HUES64 (cell line): Measurements from ENCODE around the gene SUPT3H.

Source experiments
- H3K27ac ChIP-seq: 2 replicates; pipeline ENCODE4 v1.7.0; 2013; ENCODE audit warnings: low read depth, low read length, inconsistent platforms
- H3K27me3 ChIP-seq: 2 replicates; pipeline ENCODE4 v1.6.1; 2013; ENCODE audit warnings: mild to moderate bottlenecking, low read length; ENCODE audit not compliant: insufficient read depth
- H3K36me3 ChIP-seq: 2 replicates; pipeline ENCODE4 v1.6.1; 2013; ENCODE audit warnings: mild to moderate bottlenecking, low read length; ENCODE audit not compliant: insufficient read depth
- H3K4me1 ChIP-seq: 2 replicates; pipeline ENCODE4 v1.6.1; 2013; ENCODE audit warnings: mild to moderate bottlenecking, low read length, moderate library complexity; ENCODE audit not compliant: insufficient read depth
- H3K4me3 ChIP-seq: 2 replicates; pipeline ENCODE4 v1.5.1; 2013; ENCODE audit warnings: mild to moderate bottlenecking, low read length, moderate library complexity
- H3K9ac ChIP-seq: 2 replicates; pipeline ENCODE4 v1.6.1; 2013; ENCODE audit warnings: mild to moderate bottlenecking, low read depth, low read length
- H3K9me3 ChIP-seq: 2 replicates; pipeline ENCODE4 v1.6.1; 2013; ENCODE audit warnings: low read depth, low read length; ENCODE audit not compliant: insufficient read depth
- WGBS: fragments of 150-250, 120-280 bp; methylation state at CpG from one replicate; pipeline ENCODE4 v1.1.7; 2013; ENCODE audit warnings: missing lambda C conversion rate; 5-methylcytosine and 5-hydroxymethylcytosine counted together

Gene SUPT3H

DNA sequence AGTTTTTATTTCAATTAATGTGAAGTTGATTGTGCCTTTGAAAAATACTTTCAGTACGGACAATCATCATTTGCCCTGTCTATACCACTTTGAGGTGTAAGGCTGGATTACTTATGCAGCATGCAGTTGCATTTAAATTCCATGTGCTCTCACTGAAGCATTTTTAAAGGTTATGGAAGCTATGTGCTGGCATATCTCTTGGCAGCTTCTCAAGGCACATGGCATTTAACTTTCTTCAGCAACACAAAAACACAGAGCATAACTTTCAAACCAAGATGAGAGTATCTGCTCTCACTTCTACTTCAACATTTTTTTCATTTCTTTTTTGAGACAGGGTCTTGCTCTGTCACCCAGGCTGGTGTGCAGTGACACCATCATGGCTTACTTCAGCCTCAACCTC, 410.3 kb downstream of the SUPT3H start:
- no peak overlapping the region for H3K4me3 ChIP-seq
- H3K9ac ChIP-seq, result no peak overlapping the region
- no peak overlapping the region for H3K27ac ChIP-seq
- H3K9me3 ChIP-seq, result peaks cover 6% of the 10 kb centered on the region
- 100% methylated on average over 1 of the region's 1 CpG for WGBS
- no peaks in the 10 kb centered on the region for H3K4me1 ChIP-seq
- H3K36me3 ChIP-seq, result no peaks in the 10 kb centered on the region
- H3K27me3 ChIP-seq, result no peaks in the 10 kb centered on the region

DNA sequence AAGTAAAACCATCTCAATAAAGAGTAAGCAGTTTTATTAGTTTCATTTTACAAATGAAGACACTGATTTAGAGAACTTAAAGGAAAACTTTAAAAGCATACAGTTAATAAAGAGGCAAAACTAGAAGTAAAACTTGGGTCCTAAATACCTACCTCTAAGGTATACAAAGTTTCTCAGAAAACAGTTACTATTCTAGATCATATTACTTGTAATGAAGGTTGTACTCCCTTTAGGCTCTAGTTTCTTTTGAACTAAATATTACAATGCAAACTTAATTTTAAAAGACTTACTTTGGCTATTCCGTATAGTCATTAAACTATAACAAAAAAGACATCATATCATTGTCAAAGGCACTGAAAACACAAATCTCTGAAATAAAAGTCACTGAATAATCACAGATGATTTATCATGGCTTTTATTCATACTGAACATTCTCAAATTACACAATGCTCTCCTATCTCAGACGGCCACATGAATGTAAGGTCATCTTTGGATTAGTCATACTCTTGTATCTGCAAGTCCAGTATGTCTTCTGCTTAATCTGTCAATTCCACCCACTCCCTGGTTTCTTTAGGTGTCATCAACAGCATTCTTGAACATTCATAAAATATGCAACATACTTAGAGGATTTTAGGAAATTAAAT, 411.2 kb downstream of the SUPT3H start:
- Histone ChIP-seq H3K27ac (no peak overlapping the region), H3K4me3 (no peak overlapping the region)
- 90% methylated on average over 2 of the region's 2 CpGs for WGBS

DNA sequence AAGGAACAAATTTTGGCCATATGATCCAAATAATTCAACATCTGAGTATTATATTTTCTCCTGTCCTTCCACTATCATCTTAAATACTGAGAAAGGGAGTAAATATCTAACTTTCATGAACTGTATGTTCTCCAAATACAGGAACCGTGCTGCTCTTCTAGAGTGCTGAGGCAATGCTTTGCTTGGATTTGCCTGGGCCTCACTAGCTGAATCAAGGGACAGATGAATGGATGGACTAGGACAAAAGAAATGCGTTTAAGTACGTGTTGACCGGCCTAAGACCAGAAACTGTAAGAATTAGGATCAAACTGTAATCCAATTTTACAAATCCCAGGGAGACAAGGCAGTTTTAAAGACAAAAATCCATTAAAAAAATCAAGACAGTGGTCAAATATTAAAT, 412.0 kb downstream of the SUPT3H start:
- no peak overlapping the region for H3K4me3 ChIP-seq
- no peak overlapping the region for H3K9ac ChIP-seq
- no peaks in the 10 kb centered on the region for H3K27me3 ChIP-seq
- WGBS, result 90% methylated on average over 4 of the region's 4 CpGs
- no peaks in the 10 kb centered on the region for H3K4me1 ChIP-seq
- no peak overlapping the region for H3K27ac ChIP-seq
- no peaks in the 10 kb centered on the region for H3K36me3 ChIP-seq
- H3K9me3 ChIP-seq, result no peaks in the 10 kb centered on the region

More for the DNA sequence above, 411.2 kb downstream of the SUPT3H start:
- no peaks in the 10 kb centered on the region for H3K27me3 ChIP-seq
- H3K36me3 ChIP-seq, result no peaks in the 10 kb centered on the region
- no peaks in the 10 kb centered on the region for H3K4me1 ChIP-seq
- no peak overlapping the region for H3K9ac ChIP-seq
- no peaks in the 10 kb centered on the region for H3K9me3 ChIP-seq

DNA sequence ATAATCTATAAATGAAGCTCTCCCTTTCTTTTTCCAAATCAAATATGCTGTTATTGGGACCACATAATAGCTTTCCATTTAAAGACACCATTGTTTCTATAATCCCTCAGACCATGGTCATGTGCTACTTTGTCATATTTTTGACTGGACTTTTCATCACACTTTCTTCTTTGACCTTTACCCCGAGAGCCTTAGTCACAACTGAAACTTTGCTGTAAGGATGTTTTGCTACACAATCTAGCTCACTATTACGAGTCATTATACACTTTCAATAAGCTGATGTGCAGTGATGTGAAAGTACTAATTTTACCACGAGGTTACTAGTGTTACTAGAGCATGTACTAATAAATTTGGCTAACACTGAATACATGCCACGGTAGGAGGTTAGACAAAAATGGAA, 416.8 kb downstream of the SUPT3H start:
- no peak overlapping the region for H3K27ac ChIP-seq
- 95% methylated on average over 3 of the region's 4 CpGs for WGBS

DNA sequence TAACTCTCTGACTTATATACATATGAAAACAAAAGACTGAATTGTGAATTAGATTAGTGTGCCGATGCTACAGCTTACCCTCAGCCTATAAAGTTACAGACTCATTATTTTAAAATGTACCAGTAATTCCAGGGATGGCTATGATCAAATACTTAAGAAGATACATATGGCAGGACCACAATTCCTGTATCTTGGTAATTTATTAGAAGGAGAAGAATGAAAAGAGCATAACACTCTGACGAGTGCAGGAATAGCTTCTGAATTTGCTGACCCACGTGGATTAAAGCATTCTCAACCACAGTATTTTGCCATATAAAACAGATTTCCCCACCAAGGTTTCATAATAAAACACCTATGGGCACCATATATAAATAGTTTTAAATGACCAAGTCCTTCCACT, 418.1 kb downstream of the SUPT3H start:
- no peak overlapping the region for H3K4me3 ChIP-seq
- H3K9ac ChIP-seq, result no peak overlapping the region
- H3K4me1 ChIP-seq, result no peaks in the 10 kb centered on the region
- H3K27ac ChIP-seq, result no peak overlapping the region
- 92% methylated on average over 2 of the region's 3 CpGs for WGBS
- no peaks in the 10 kb centered on the region for H3K9me3 ChIP-seq
- no peaks in the 10 kb centered on the region for H3K36me3 ChIP-seq
- no peaks in the 10 kb centered on the region for H3K27me3 ChIP-seq

More for the DNA sequence above, 416.8 kb downstream of the SUPT3H start:
- no peaks in the 10 kb centered on the region for H3K9me3 ChIP-seq
- no peak overlapping the region for H3K4me3 ChIP-seq
- no peaks in the 10 kb centered on the region for H3K4me1 ChIP-seq
- H3K27me3 ChIP-seq, result no peaks in the 10 kb centered on the region
- H3K36me3 ChIP-seq, result no peaks in the 10 kb centered on the region
- no peak overlapping the region for H3K9ac ChIP-seq

DNA sequence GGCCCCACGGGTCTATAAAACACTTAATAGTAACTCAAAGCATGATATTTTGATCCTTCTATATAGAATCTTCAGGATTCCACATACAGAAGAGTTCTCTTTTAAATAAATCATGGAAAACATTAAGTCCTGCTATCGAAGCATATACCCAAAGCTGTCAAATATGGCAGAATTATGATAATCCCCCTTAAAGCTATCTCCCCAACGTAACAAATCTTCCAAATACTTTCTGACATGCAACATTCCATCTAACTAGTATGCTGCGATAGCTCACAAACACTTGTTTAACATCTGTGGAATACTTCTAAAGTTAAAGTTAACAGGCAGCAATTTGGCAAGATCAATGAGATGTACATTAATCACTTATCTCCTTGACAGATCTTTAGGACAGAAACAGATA, 420.6 kb downstream of the SUPT3H start:
- Histone ChIP-seq H3K27me3 (no peaks in the 10 kb centered on the region), H3K9me3 (no peaks in the 10 kb centered on the region), H3K4me3 (no peak overlapping the region), H3K36me3 (no peaks in the 10 kb centered on the region), H3K4me1 (no peaks in the 10 kb centered on the region), H3K9ac (no peak overlapping the region), H3K27ac (no peak overlapping the region)
- WGBS, result 96% methylated on average over 4 of the region's 4 CpGs

DNA sequence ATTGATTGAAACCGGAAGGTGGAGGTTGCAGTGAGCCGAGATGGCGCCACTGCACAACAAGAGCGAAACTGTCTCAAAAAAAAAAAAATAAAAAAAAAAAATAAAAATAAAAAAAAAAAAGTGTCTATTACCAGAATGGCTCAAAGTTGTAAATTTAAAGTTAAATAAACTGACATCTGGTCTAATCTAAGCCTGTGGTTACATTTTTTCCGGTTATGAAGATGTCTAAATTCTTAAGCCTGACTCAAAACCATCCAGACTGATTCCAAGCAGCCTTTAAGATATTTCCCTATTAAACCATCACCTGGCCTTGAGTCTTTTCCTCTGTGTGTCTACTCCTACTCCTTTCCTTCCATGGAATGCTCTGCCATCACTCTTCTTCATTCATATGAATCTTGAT, 421.3 kb downstream of the SUPT3H start:
- Histone ChIP-seq H3K27me3 (no peaks in the 10 kb centered on the region), H3K9me3 (no peaks in the 10 kb centered on the region), H3K27ac (no peak overlapping the region), H3K4me1 (no peaks in the 10 kb centered on the region; the same call in 1 of the 2 replicates), H3K36me3 (no peaks in the 10 kb centered on the region), H3K4me3 (no peak overlapping the region), H3K9ac (no peak overlapping the region)
- WGBS, result 98% methylated on average over 3 of the region's 5 CpGs

DNA sequence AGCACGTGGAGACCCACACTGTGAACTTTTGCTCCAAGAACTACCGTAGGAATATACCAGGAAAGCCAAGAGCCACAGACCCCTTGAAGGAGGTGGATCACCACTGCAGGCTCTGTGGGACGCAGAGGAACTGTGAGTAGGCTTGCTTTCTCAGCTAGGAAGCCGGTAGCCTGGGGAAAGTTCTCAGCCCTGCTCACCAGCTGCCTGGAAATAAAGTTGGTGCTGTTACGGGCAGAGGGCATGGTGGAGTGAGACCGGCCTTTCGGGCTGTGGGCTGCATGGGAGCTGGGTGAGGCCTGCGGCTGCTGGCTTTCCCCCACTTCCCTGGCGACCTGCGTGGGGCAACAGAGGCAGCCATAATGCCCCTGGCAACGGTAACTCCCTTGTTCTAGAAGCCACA, 422.6 kb downstream of the SUPT3H start:
- Histone ChIP-seq H3K4me3 (no peak overlapping the region), H3K27me3 (no peaks in the 10 kb centered on the region), H3K27ac (no peak overlapping the region), H3K4me1 (no peaks in the 10 kb centered on the region; the same call in 1 of the 2 replicates), H3K36me3 (no peaks in the 10 kb centered on the region), H3K9ac (no peak overlapping the region), H3K9me3 (peaks cover 4% of the 10 kb centered on the region; the same call in 1 of the 2 replicates)
- WGBS, result 95% methylated on average over 11 of the region's 11 CpGs

DNA sequence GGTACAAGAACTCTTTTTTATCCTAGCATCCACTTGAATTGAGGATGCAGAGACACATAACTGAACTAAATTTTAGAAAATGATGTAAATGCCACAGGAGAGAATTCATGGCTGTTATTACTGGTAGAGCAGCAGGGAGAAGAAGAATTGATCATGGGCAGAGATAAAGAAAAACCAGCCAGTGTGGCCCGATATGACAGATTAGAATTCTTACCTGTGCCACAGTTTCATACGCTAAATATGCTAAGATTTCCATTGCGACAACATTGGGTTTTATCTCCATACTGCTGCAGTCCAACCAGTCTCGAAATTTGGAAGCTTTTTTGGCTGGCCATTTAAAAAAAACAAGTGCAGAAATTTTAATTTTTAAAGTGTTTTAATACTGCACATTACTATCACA, 423.5 kb downstream of the SUPT3H start:
- Histone ChIP-seq H3K27me3 (no peaks in the 10 kb centered on the region), H3K4me1 (no peaks in the 10 kb centered on the region; the same call in 1 of the 2 replicates), H3K9me3 (peaks cover 13% of the 10 kb centered on the region), H3K36me3 (peaks cover 5% of the 10 kb centered on the region; the same call in 1 of the 2 replicates), H3K4me3 (no peak overlapping the region), H3K9ac (no peak overlapping the region), H3K27ac (no peak overlapping the region)
- WGBS, result 95% methylated on average over 4 of the region's 4 CpGs

DNA sequence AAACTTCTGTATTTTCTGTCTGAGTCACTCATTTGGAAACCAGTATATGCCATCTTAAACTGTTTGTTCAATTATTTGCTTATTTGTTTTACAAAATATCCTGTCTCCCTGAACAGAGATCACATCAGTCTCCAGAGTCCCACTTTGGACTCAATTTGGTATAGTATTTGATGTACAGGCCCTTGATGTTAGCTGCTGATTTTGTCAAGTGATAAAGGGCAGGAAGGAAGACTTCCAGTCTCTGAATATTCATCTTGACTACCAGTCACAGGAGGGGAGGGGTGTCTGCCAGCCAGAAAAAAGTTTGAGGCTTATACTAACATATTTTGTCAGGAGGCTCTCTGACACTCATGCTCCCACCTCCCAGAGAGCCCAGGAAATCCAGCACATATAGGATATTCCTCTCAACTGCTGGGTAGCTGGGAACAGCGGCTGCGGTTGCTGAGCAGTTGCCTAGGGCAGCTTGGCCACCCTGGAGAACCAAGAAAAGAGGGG, 426.4 kb downstream of the SUPT3H start:
- H3K27ac ChIP-seq, result no peak overlapping the region
- no peak overlapping the region for H3K9ac ChIP-seq
- no peaks in the 10 kb centered on the region for H3K27me3 ChIP-seq
- peaks cover 8% of the 10 kb centered on the region; the same call in 1 of the 2 replicates for H3K36me3 ChIP-seq
- H3K4me1 ChIP-seq, result no peaks in the 10 kb centered on the region; the same call in 1 of the 2 replicates
- H3K9me3 ChIP-seq, result peaks cover 13% of the 10 kb centered on the region
- no peak overlapping the region for H3K4me3 ChIP-seq
- WGBS, result 89% methylated on average over 2 of the region's 2 CpGs

DNA sequence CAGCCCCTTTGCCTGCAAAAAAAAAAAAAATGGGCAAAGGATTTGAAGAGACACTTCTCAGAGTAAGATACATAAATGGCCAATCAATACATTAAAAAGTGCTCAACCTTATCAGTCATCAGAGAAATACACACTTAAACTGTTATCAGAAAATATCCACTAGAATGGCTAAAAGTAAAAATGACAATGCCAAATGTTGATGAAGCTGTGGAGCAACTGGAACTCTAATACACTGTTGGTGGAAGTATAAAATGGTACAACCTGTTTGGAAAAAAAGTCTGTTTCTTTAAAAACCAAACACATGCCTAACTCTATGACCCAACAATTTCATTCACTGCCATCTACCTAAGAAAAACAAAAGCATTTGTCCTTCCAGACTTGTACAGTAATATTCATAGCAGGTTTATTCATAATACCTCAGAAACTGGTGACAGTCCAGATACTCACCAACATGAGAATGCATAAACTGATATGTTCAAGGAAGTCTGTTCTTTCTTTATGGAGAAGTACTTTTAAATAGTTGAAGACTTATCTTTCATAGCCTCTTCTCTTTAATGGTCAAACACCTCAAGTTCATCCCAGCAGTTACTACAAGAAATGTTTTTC, 428.0 kb downstream of the SUPT3H start:
- Histone ChIP-seq H3K9me3 (peaks cover 20% of the 10 kb centered on the region), H3K9ac (no peak overlapping the region), H3K27me3 (no peaks in the 10 kb centered on the region), H3K4me1 (no peaks in the 10 kb centered on the region; the same call in 1 of the 2 replicates), H3K4me3 (no peak overlapping the region), H3K27ac (no peak overlapping the region), H3K36me3 (peaks cover 16% of the 10 kb centered on the region; the same call in 1 of the 2 replicates)
